ENCODE results near the gene NRIP2.
"Not testable (repeated sequence)": the region's sequence is repeated elsewhere in the genome, so short reads cannot be mapped to it uniquely, and the experiment has no call there.

Gene NRIP2

DNA sequence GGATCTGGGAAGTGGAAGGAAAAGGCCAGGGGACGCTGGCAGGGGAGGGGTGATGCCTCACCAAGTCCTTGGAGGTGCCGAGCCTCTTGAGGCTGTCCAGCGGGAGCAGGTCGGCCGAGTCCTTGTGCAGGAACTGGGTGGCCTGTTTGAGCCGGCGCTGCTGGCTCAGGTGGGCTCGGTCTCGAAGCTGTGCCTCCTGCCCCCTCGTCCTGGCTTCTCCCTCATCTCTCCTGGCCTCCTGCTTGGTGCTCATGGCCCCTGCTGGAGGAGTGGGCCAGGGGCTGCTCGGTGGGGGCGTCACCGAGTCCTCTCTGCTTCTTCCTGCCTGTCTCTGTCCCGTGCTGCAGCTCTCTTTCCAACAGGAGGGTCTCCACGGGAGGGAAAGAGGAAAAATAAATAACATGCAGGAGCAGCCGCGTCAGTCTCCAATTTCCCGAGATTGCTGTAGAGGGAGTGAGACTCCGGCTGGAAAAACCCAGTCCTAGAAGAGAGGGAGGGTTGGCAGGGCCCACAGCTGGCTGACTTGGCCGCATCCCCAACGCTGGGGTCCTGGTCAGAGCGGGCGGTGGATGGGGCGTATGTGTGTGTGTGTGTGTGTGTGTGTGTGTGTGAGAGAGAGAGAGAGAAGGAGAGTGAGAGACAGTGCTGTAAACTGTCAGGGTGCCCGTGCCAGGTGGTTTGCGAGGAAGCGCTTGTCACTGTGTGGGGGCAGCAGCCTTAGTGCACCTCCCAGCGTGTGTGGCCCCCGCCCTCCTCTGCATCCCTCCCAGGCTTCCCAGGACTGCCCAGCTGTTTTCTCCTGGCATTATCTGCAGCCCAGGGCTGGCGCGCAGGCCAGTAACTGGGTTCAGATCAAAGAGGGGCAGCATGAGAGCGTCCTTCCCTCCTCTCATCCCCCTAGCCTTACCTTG, at the start of gene NRIP2:
Gene NRIP2 (minus strand): TSS at position 455 of the 911 bp plus-strand sequence. CDS start 52 bp downstream, at position 403.
- no peak for DNase-seq

DNA sequence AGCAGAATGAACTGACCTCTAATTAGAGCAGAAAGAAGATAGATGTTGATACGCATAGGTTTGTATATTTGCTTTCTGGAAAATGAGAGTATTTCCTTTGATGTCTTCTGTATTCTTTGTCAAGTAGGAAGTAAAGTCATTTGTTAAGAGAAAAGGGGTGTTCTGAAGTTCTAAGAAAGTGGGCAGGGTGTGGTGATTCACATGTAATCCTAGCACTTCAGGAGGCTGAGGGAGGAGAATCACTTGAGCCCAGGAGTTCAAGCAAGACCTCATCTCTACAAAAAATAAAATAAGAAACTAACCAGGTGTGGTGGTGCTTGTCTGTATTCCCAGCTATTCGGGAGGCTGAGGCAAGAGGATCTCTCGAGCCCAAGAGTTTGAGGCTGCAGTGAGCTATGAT, 45.0 kb upstream of the NRIP2 start:
- DNase-seq = no peak

DNA sequence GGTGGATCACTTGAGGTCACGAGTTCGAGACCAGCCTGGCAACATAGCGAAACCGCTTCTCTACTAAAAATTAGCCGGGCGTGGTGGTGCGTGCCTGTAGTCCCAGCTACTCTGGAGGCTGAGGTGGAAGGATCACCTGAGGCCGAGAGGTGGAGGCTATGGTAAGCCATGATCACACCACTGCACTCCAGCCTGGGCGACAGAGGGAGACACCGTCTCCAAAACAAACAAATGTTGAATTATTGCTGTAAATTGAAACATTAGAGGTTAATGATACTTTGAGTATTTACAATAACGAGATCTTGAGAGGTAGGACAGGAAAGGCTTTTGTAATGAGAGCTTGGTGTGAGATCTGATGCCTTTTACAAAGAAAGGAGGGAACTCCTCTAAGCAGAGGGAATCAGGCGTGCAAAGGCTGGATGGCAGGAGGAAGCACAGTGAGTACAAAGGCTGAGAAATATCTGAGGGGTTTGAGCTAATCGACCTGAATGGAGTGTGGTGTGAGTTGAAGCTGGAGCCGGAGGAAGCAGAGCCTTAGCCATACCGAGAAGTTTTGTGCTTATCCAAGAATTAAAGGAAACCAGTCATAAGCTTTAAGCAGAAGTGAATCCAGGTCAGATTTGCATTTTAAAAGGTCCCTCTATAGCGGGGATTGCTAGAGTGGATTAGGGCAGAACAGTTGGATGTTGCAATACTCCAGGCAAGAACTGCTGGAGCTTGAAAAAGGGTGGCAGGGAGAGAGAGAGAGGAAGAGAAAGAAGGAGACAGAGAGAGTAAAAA, 43.3 kb upstream of the NRIP2 start:
- no peak for DNase-seq

- DNase-seq = peak; percentile 79
Observed at GRCh38 chr12:2877047-2877952, 42.5 kb upstream of the NRIP2 start, which contains the start of the genes FOXM1 and RHNO1. FOXM1 (minus strand) TSS chr12:2877174; CDS start chr12:2874478, 2,696 bp downstream. RHNO1 (plus strand) TSS chr12:2877223; CDS start chr12:2885367, 8,144 bp downstream.

- peak; percentile 55 for DNase-seq
Observed at GRCh38 chr12:2876431-2877046, 41.7 kb upstream of the NRIP2 start.

GRCh38 chr12:2868986-2869632, 34.3 kb upstream of the NRIP2 start:
- DNase-seq = not testable (repeated sequence)

DNA sequence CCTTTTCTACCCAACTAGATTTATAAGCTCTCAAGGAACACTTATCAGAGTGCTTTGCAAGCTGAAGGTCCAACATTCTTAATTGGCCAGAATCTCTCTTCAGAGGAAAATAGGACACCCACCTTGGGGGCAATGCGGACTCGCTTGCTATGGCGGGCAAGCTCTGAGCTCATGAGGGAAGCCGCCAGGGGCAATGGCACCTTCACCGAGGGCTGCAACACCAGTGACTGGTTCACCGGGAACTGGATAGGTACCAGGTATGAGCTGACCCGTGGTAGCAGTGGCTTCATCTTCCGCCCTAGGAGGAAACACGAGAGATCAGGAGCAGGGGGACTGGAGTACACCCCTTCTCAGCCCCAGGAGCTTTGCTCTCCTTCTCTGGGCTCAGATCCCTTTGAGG, 29.4 kb upstream of the NRIP2 start:
- DNase-seq = no peak

GRCh38 chr12:2863402-2863801, 28.6 kb upstream of the NRIP2 start:
- DNase-seq = not testable (repeated sequence)

DNA sequence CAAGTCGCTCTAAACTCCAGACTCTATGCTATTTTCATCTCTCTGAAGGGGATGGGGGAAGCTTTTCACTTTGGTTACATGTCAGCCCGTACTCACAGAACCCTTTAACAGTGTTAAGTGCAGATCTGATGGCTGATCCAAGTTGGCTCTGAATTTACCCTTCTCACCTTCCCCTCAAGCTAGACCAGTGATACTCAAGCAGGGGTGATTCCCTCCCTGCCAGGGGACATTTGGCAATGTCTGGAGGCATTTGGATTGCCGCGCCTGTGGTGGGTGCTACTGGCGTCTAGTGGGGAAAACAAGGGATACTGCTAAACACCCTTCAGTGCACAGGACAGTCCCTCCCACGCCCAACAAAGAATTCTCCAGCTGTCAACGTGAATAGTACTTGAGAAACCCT, 28.0 kb upstream of the NRIP2 start:
- DNase-seq = no peak

DNA sequence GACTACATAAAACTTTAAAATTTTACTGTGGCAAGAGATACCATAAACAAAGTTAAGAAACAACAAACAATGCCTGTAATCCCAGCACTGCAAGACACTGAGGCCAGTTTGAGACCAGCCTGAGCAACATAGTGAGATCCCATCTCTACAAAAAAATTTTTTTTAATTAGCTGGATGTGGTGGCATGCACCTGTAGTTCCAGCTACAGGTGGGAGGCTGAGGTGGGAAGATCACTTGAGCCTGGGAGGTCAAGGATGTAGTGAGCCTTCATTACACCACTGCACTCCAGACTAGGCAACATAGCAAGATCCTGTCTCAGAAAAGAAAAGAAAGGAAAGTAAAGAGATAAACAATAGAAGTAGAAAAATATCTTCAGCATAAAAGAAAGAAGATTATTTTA, 25.3 kb upstream of the NRIP2 start:
- DNase-seq = no peak

DNA sequence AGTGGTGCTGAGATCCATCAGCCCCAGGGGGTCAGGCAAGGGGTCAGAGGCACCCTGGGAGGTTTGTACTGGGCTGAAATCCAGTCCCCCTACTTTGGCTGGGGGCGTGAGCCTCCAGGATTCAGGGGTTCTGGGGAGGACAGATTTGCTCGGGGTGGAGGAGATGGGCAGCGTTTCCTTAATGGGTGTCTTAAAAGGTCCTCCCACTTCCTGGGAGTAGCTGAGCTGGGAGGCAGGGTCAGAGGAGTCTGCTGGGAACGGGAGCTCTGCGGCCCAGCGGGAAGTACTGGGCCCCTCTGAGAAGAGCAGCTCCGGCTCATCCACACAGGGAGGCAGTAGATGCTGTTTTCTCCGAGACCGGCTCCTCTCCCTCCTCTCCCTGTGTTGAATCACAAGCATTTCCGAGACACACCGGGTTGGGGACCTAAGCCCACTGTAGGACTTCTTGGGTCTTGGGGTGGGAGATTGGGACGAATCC, 24.1 kb upstream of the NRIP2 start:
- no peak for DNase-seq

DNA sequence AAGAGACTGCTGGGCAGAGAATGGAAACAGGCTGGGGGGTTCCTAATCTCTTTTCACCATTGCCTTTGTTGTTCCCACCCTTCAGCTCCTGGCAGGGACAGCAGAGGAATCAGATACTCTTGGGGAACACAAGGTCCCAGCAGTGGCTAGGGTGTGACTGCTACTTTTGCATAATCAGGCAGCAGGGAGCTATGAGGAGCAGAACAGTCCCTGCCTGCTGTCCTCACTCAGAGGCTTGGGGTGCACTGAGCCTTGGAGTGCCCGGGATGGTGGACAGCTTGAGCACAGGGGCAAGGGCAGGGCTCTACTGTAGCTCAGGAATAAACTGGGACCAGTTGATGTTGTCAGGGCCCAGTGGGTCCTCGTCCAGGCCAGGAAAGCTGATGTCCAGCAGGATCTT, 23.5 kb upstream of the NRIP2 start:
- no peak for DNase-seq

DNA sequence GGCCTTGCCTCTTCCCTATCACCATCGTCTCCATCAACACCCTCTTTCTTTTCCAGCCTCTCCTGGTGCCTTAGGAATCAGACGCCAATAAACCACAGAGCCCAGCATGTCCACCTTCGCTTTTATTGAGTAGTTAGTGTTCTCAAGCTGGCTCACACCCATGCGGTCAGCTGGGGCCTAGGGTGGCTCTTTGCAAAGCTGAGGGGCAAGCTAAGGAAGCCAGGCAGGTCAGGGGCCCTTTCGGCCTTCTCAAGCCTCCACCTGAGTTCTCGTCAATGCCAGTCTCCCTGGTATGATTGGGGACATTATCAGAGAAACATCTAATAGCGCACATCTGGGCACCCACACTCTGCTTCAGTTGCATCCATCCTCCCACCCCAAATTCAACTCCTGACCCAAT, 22.7 kb upstream of the NRIP2 start:
- no peak for DNase-seq

- no peak for DNase-seq
Observed at GRCh38 chr12:2857021-2857431, 22.2 kb upstream of the NRIP2 start, which contains the start of gene TEX52. TEX52 (minus strand) TSS chr12:2857039; CDS start chr12:2857026, 13 bp downstream.

DNA sequence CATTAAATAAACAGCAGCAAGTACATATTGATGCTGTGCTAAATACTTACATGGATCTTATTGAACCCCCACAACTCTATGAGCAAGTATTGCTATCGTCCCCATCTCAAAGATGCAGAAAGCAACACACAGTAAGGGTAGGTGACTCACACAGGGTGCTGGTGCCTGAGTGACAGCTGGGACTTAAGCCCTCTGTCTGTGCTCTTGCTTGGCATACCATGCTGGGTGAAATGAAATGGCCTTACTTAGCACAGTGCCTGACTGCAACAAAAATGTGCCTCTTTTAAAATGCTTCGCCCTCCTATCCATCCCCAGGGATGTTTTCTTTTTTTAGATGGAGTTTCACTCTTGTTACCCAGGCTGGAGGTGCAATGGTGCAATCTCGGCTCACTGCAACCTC, 21.2 kb upstream of the NRIP2 start:
- DNase-seq = no peak

DNA sequence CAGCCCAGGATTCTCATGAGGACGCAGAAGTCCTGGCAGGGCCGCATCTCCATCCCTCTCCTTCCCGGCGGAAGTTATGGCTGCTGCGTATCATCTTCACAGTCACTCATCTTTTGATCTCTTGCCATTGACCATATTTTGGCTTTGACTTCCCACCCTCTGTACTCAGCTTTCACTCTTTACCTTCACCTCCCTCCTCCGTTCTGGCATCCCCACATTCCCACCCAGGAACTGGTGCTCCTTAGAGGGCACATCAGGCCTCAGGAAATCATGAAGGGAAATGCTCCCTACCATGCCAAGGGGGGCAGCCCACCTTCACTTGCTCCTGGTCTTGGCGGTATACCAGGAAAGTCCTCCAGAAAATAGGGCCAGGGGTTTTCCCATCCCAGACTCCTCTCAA, 20.7 kb upstream of the NRIP2 start:
- DNase-seq = no peak

GRCh38 chr12:2854669-2855453, 20.0 kb upstream of the NRIP2 start:
- no peak for DNase-seq

DNA sequence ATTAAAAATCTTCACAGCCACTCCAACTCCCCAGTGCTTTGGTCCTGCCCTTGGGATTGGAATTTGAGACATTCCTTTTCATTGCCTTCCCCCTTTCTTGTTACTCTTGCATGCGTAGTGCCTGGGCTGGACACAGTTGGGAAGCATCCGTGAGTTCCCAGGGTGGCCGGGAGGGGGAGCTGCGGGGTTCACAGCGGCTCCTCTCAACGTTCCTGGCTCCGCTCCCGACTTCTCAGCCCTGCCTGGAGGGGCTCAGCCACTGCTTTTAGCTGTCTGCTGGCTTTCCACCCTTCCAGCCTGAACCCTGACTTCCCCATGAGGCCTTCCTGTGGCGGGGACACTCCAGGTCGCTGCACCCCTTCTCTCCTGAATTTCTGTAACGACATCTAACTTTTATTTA, 18.8 kb upstream of the NRIP2 start:
- DNase-seq = no peak

- no peak for DNase-seq
Observed at GRCh38 chr12:2851931-2852330, 17.1 kb upstream of the NRIP2 start.

- no peak for DNase-seq
Observed at GRCh38 chr12:2845280-2845679, 10.4 kb upstream of the NRIP2 start.

- no peak for DNase-seq
Observed at GRCh38 chr12:2844786-2845185, 10.0 kb upstream of the NRIP2 start.
